Activated CD4-positive, CD25-positive, alpha-beta regulatory T cell (primary cell): ENCODE results near the gene TMEM51.

Experiments used
- DNase-seq, 4 experiments: peaks; one replicate each; lab custom pipeline; 2025; lab: John Stamatoyannopoulos, UW

TMEM51 gene, protein sequence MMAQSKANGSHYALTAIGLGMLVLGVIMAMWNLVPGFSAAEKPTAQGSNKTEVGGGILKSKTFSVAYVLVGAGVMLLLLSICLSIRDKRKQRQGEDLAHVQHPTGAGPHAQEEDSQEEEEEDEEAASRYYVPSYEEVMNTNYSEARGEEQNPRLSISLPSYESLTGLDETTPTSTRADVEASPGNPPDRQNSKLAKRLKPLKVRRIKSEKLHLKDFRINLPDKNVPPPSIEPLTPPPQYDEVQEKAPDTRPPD

GRCh38 chr1:15153184-15153841 is at the start of gene TMEM51:
Gene TMEM51, plus strand, starts transcription at chr1:15153747. Its CDS starts 61,341 bp downstream, at chr1:15215088.
- DNase-seq, result no peak

- no peak for DNase-seq
These were observed 49.6 kb upstream of the TMEM51 start for GRCh38 chr1:15103906-15104305.

DNA sequence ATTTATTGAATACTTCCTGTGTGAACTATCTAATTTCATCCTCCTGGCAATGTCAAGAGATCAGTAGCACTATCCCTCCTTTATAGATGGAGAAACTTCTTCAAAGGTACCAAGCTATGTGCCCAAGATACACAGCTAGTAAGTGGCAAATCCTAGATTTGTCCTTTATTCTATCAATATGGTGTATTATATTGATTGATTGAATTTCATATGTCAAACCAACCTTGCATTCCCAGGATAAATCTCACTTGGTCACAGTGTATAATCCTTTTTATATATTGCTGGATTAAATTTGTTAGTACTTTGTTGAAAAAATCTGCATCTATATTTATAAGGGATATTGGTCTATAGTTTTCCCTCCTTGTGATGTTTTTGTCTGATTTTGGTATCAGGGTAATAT is 48.8 kb upstream of the TMEM51 start:
- no peak for DNase-seq

DNA sequence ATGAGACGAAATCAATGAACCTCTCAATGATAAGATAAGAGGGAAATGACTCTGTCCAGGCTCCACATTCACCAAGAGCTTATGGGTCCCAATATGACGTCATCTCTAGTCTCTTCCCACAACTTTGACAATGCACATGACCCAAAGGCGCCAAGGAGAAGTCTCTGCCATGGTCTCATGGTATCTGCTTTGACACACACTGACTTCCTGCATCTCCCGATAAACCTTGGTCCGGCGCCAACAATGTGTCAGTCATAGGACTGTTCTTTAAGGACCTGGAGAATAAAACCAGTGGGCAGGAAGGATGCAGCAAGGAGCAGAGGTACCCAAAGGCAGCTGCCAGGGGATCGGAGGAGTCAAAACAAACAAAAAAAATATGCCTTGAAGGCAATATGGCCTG is 46.9 kb upstream of the TMEM51 start:
- no peak for DNase-seq

- no peak for DNase-seq
These were observed 46.4 kb upstream of the TMEM51 start for GRCh38 chr1:15107058-15107687.

DNA sequence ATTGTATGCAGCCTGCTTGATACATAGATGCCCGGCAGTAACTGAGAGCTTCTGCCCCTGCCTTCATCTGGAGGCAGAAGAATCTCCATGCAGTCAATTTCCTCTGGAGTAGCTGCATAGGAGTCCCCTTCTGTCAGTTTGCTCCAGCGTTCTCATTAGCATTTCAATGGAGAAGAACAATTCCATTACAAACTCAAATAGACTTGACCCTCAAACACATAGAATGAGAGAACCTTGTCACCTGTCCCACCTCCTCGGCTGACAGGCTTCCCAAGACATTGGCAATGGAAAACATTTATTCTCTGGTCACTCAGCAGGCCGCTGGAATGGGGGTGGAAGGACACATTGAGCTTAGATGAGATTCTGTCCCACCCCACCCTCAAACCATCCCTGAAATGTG is 45.6 kb upstream of the TMEM51 start:
- no peak for DNase-seq

DNA sequence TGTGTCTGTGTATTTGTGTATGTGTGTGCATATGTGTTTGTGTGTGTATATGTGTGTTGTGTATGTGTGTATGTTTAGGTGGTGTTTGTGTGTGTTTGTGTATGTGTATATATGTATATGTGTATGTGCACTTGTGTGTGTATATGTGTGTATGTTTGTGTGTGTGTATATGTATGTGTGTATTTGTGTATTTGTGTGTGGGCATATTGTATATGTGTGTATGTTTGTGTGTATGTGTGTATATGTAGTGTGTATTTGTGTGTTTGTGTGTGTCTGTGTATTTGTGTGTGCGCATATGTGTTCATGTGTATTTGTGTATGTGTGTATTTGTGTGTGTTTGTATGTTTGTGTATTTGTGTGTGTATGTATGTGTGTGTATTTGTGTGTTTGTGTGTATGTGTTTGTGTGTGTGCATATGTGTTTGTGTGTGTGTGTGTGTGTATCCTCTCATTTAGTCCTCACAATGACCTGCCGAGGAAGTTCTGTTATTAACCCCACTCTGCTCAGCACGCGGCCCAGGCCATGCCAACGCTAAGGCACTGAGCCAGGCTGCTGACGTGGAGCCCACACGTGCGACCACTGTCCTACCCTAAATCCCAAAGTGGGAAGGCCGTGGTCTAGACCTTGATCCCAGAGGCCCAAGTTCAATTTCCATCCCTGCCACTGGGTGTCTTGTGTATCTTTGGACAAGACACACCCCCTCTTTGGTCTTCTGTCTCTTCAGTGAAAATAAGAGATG is 43.2 kb upstream of the TMEM51 start:
- no peak for DNase-seq

- DNase-seq, result no peak
These were observed 42.7 kb upstream of the TMEM51 start for GRCh38 chr1:15110867-15111230.

GRCh38 chr1:15113146-15113545 is 40.4 kb upstream of the TMEM51 start:
- DNase-seq, result no peak

GRCh38 chr1:15114884-15115283 is 38.7 kb upstream of the TMEM51 start:
- DNase-seq, result no peak

DNA sequence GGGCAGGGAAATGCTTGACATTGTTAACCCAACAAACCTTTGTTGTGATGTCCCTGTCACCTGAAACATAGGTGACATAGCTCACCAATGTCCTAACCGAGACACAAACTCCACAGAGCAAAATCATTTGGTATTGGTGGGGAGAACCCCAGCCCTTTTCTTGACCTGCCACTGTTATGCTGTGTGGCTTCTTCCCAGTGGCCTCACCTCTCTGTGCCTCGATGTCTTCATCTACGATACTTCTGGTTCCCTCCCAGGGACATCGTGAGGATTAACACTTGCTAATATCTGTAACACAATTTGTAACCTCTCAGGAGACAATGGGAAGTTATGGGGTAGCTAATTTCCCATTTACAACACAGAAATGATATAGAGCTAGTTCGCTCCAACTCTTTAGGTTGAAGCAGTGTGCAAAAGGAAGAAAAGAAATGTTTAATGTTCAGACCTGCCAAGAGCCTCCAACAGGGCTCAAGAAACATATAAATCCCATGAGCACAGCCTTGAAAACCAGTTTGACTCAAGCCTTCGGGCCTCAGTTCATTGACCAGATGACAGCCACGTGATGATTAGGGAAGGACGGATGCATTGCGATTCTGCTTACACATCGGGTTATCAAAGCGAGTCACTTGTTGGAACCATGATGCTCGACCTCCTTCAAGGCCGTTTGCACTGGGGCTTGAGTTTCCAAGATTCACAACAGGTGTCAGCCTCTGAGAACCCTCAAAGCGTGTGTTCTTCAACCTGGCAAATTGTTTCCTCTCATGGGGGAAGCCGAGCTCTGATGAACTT is 37.8 kb upstream of the TMEM51 start:
- DNase-seq, result no peak

DNA sequence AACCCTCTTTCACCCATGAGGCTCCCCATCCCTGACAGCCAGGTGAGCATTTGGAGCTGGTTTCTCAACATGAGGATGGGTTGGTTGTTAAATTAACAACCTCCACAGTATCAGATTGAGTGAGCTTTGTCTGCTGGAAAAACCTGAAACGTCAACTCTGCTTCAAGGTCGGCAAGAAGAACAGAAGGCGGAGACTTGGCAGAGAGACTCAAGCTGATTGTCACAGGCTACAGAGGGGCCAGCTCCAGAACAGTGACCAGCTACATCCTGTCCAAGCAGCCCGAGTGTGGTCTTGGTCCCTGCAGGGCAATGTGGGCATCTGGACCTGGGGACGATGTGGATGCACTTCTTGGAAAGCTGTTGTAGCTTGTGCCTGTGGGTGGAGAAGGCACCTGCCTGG is 36.6 kb upstream of the TMEM51 start:
- no peak for DNase-seq

DNA sequence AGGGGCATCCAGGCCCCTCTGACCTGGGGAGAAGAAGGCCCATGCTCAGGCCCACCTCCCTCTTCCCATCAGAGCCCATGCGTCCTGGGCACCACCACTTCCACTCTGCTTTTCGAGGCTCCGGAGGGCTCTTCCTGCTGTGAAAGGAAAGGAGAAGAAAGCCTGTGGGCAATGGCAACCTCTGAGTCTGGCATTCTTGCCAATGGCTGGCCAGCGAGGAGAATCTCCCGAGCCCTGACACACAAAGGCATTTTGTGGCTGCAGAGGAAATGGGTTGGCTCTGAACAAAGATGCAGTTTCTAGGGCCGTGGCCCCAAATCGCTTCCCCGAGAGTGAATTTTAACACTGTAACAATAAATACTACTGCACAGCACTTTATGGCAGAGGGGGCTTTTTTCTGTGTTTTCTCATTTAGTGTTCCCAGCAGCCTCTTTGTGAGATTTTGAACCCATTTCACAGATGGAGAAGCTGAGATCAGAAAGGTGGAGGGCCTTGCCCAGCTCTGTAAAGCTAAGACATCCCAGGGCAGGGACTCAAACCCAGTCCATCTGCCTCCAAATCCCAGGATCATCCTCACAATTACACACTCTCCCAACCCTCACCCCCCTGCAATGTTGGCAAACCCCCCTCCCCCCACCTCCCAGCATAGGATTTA is 35.7 kb upstream of the TMEM51 start:
- DNase-seq, result no peak

DNA sequence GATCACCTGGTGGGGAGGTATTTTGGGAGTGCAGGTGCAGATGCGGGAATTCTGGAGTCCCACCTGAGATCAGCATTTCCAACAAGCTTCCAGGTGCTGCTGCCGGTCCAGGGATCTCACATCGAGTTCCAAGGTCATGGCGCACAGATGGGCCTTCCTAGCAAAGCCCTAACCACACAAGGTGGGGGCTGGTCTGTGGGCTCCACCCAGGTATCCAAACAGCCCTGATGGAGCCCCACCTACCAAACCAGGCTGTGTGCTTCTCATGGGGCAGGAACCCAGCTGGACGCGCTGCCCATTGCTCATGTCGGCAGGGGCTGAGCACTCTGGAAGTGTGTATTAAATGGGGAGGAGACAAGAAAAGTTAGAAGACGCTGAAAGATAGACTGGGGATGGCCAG is 35.0 kb upstream of the TMEM51 start:
- DNase-seq, result no peak

GRCh38 chr1:15120251-15120945 is 33.1 kb upstream of the TMEM51 start:
- no peak for DNase-seq

DNA sequence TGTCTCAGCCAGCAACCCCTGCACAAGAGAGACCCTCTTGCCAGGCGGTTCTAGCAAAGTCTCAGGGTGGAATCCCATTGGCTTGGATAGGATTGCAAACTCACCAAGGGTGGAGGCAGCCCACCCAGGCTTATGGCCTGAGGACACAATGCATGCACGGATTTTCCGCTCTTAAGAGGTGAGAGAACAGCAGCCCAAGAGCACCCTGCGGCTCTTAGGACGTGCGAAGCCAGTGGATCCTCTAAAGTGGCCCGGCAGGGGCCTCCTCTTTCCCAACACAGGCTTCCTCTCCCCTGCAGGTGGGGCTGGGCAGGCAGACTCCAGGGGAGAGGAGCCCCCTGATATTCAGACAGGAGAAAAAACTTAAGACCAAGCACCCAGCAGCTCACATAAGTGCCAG is 31.2 kb upstream of the TMEM51 start:
- DNase-seq, result no peak

DNA sequence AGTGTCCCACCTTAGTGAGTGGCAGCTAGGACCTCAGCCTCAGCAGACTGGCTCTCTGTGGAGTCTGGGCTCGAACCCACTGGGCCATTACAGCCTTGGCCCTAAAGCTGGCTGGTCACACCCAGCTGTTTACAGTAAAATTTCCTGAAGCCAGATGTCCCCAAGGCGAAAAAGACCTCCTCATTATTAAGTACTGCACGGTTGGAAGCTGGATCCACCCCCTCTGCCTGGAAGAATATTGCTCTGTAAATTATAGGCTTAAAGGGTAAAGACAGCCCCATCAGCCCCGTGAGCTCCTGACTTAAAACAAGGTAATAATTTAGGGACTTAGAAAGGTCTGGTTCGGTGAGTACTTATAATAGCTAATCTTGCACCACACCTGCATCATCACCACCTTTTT is 30.3 kb upstream of the TMEM51 start:
- no peak for DNase-seq

GRCh38 chr1:15123925-15124324 is 29.6 kb upstream of the TMEM51 start:
- DNase-seq, result no peak

DNA sequence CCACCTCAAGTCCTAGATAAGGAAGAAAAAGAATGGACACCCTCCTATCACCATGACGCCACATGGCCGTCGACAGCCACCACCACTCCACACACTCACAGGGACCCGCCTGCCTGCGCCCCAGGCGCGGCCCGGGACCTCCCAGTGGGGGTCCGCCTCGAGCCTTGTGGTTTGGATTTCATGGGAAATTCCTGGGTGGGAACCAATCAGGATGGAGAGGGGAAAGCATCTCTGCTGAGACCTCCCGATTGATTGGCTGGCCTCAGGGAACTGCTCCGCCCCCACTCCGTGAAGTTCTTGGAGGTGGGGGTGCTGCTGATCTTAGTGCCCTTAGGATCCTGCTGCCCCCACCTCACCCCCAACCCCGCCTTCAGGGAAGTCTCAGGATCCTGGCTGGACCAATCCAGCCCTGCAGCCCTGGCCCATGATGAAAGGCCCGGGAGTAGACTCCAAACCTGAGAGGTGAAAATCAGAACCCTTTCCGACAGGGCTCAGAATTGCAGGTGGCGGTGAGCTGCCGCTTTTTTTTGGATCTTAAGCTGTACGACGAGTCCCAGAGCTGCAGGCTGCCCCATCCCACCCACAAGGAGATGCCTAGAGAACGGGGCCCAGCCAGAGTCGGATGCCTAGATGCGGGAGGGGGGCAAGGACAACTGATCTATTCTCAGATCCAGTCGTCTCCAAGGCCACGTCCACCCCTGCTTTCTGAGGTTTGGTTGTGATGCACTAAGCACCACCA is 29.0 kb upstream of the TMEM51 start:
- no peak for DNase-seq

DNA sequence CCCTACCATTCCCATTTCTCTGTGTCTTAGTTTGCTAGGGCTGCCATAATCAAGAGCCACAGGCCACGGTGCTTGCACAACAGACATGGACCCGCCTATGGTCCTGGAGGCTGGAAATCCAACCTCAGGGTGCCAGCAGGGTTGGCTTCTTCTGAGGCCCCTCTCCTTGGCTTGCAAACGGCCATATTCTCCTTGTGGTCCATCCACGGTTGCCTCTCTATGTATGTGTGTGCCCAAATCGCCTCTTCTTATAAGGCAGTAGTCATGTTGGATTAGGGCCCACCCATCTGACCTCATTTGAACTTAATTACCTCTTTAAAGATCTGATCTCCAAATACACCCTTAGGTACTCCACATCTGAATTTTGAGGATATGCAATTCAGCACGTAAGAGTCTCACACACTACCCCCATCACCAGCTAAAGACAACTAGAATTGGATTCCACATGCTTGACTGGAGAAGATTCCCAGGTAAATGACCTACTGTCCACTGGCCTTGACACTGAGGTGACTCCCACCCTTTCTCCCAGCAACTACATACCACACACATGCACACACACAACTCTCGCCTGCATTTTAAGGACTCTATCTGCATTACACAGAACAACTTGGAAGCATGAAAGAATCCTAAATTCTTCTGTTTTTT is 28.3 kb upstream of the TMEM51 start:
- DNase-seq, result no peak
